ENCODE data around the gene FERD3L. TPM values are rescaled to one million over a fixed set of nuclear protein-coding genes. Genes with fewer than 3 reads are reported as not detected.

FERD3L gene
- total RNA-seq, 1 donor from 2014 or later, result not detected

GRCh38 chr7:19097165-19098055 is 47.8 kb downstream of the FERD3L start:
- no peaks in the 10 kb centered on the region for H3K4me1 ChIP-seq
- no peaks in the 10 kb centered on the region for H3K36me3 ChIP-seq
- H3K9me3 ChIP-seq, result no peaks in the 10 kb centered on the region
- no peak overlapping the region for H3K4me3 ChIP-seq
- H3K27ac ChIP-seq, result no peak overlapping the region
- DNase-seq (no peak), ATAC-seq (no peak)
- TF ChIP-seq CTCF (IDR thresholded peaks at IDR 0.05), result no peak
- H3K27me3 ChIP-seq (ENCODE audit: low read depth), result peaks cover 9% of the 10 kb centered on the region
- intact Hi-C loops (cut with DNase I), result no loop called here

DNA sequence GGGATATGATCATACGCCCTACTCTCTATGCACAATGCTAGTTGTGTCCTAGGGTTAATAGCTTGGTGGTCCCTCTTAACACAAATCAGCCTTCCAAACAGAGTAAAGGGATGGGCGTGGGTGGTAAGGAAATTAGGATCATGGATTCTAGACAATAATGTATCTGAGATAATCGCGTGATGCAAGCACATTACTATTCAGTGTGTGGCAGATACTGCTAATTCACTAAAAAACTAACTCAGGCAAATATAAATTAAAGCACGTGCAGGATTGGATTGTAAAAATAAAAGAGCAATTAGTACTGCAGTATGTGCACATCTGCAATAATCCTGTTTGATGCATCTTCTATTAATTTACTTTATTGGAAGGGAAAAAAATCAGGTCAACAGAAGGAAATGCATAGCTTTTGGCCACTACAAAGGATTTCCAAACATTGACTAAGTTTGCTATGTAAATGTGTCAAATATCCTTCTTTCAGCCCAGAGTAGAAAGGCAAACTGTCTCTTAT is 49.8 kb downstream of the FERD3L start:
- Histone ChIP-seq H3K9me3 (no peaks in the 10 kb centered on the region), H3K4me3 (no peak overlapping the region), H3K4me1 (no peaks in the 10 kb centered on the region), H3K27me3 (ENCODE audit: low read depth) (no peaks in the 10 kb centered on the region), H3K36me3 (no peaks in the 10 kb centered on the region), H3K27ac (no peak overlapping the region)
- DNase-seq (no peak), ATAC-seq (no peak)
- TF ChIP-seq CTCF (IDR thresholded peaks at IDR 0.05), result no peak
- intact Hi-C loops (cut with DNase I), result no loop called here

Other genes starting within 250 kb of the FERD3L start
- not detected for gene TWIST1, start 27.8 kb downstream of the FERD3L start, total RNA-seq